Tongue (tissue), 2 donors: ENCODE data around the gene ENPP4. TPM values are rescaled to one million over a fixed set of nuclear protein-coding genes. Genes with fewer than 3 reads are reported as not detected.
"Not testable (repeated sequence)": the region's sequence is repeated elsewhere in the genome, so short reads cannot be mapped to it uniquely, and the experiment has no call there.

Source experiments
- DNase-seq: peaks from one replicate; pipeline ENCODE4 v3.0.0-alpha.2; 2015
- total RNA-seq: library from RNA; depleted of rRNA; stranded (reverse); fragments of >200 nt; gene quantifications from one replicate; pipeline ENCODE4 v1.2.3, GENCODE V29; 2014

ENPP4 gene
- total RNA-seq, 1 donor from 2014 or later: 44.0 TPM

DNA sequence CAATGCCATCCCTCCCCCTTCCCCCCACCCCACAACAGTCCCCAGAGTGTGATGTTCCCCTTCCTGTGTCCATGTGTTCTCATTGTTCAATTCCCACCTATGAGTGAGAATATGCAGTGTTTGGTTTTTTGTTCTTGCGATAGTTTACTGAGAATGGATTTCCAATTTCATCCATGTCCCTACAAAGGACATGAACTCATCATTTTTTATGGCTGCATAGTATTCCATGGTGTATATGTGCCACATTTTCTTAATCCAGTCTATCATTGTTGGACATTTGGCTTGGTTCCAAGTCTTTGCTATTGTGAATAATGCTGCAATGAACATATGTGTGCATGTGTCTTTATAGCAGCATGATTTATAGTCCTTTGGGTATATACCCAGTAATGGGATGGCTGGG is 1.5 kb downstream of the ENPP4 start:
- not testable (repeated sequence) for DNase-seq

DNA sequence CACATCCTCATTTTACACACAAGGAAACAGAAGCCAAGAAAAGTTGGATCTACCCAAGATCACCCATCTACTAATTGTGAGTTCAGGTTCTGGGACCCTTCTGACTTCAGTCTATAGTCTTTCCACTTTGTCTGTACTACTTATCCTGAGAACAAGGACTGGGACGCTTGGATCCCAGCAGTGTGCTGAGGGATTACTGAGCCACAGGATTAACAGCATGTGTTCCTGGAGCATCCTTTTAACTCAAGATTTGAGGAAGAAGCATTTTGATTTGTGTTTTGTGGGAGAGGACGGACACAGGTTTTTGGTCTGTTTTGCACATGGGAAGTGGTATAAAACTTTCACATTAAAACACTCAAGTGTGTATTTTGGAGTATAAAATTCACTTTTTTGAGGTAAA is 4.4 kb downstream of the ENPP4 start:
- DNase-seq: no peak

DNA sequence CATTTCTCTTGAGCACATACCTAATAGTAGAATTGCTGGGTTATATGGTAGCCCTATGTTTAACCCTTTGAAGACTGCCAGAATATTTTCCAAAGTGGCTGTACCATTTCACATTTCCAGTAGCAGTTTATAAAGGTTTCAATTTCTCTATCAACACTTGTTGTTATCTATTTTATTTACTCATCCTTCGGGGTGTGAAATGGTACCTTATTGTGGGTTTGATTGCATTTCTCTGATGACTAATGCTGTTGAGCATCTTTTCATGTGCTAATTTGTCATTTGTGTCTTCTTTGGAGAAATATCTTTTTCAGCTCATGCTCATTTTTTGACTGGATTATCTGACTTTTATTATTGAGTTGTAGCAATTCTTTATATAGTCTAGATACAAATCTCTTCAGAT is 5.4 kb downstream of the ENPP4 start:
- DNase-seq: no peak

DNA sequence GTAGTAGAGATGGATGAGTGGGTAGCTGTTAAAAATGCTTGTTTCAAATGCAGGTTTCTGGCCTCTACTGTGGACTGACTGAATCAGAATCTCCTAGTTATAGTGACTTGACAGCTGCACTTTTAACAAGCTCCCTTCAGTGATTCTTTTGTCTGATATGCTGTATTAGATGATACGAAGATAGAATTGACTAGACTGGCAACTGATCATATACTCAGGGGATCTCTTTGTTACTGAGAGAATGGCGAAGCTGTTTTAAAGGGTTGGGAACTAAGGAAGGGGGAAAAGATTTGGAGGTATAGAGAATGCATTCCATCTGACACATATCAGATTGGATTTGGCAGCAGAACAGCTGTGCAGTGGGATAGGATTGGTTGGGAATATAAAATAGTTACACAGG is 7.0 kb downstream of the ENPP4 start:
- DNase-seq: peak; percentile 16

DNA sequence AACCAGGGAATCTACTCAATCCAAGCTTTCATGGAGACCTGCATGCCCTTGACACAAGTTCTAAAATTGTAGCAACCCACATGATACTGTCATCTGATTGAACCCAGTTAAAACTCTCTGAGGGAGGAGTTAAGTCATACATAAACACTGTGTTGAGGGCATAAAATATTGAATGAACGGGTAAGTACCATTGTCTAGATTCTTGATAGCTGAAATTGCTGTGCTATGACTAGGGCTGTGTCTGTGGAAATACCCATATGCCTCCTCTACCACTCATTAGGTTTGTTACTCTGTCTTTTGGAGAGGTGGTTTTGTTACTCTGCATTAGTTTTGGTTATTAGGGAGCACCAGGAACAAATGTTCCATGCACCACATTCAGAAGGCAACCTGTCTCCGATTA is 7.6 kb downstream of the ENPP4 start:
- no peak for DNase-seq

DNA sequence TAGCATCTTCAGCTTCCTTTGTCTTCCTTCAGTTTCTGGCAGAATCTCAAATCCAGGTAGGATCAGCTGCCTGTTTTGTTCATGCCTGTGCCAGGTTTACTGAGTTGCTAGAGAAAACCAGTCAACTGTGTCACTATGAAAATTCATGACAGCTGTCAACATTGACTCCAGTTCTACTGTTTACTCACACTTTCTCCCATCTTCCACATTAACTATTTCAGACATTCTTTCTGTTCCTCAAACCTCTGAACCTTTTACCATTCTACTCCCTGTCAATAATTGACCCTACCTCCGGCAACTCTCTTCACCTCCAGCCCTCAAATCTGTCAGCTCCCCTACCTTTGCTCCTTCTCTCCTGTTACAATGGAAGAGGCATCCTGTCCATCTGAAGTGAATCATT is 8.5 kb downstream of the ENPP4 start:
- peak; percentile 20 for DNase-seq

DNA sequence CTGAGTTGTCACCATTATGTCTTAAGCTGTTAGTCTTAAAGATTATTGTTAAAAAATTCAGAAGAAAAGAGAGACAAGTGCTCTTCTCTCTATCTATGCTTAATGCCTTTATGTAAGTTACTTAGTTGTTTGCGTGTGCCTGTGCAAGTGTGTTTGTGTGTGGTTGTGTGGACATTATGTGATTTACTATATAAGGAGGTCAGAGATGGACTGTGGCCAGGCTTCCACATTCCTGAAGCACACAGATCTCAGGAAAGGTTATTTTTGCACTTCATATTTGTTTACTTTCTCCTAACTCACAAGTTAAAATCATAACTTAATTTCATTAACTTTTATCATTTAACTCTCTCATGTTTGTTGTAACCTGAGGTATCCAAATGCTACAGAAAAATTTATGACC is 14.5 kb downstream of the ENPP4 start:
- DNase-seq: no peak

DNA sequence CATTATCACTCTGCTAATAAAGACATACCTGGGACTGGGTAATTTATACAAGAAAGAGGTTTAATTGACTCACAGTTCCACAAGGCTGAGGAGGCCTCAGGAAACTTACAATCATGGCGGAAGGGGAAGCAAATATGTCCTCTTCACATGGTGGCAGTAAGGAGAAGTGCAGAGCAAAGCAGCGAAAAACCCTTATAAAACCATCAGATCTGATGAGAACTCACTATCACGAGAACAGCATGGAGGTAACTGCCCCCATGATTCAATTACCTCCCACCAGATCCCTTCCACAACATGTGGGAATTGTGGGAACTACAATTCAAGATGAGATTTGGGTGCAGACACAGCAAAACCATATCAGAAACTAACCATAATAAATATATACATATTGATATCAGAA is 19.3 kb downstream of the ENPP4 start:
- DNase-seq: not testable (repeated sequence)

DNA sequence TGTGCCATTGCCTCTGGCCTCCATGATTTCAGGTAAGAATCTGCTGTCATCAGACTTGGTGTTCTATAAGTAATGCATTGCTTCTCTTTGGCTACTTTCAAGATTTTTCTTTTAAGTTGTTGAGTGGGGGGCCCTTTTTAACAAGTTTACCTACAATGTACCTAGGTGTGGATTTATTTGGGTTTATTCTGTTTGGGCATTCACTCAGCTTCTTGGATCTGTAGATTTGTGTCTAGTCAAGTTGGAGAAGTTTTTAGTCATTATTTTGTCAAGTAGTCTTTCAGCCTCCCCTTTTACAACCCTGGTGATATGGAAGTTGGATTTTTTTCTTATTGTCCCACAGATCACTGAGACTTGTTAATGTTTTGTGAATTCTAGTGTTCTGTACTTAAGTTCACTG is 26.9 kb downstream of the ENPP4 start:
- no peak for DNase-seq

DNA sequence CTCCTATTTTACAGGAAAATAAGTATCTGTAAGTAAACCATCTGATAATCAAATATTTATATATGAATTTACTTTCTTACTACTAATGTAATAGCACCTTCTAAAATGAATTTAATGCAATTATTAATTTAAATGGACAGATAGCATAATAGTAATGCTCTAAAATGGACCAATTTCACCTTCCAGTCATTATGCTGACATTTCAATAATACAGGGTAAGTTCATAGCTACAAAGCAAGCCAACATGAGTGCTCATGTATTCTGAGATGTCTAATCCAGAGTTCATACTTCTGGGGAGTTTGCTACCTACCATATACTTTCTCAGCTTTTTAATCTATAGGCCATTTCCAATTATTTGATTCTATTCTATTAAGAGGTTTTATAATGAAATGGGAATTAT is 29.4 kb downstream of the ENPP4 start:
- no peak for DNase-seq

DNA sequence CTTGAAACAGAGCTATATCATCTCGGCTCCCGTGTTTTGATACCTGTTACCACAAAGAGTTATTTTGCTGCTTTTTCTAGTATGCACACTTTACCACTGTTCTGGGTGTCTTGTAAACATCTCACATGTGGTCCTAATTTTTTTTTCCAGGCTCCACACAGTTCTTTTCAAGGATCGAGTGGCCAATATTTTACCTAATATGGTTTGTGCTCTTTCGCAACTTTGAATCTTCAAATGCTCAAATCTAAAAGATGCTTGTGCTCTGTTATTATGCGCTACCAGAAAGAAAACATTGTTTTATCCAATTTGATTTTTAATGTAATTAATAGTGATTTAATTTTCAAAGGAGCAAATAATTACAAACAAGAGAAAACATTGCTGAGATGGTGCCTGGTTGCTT is 30.3 kb downstream of the ENPP4 start:
- DNase-seq: no peak

DNA sequence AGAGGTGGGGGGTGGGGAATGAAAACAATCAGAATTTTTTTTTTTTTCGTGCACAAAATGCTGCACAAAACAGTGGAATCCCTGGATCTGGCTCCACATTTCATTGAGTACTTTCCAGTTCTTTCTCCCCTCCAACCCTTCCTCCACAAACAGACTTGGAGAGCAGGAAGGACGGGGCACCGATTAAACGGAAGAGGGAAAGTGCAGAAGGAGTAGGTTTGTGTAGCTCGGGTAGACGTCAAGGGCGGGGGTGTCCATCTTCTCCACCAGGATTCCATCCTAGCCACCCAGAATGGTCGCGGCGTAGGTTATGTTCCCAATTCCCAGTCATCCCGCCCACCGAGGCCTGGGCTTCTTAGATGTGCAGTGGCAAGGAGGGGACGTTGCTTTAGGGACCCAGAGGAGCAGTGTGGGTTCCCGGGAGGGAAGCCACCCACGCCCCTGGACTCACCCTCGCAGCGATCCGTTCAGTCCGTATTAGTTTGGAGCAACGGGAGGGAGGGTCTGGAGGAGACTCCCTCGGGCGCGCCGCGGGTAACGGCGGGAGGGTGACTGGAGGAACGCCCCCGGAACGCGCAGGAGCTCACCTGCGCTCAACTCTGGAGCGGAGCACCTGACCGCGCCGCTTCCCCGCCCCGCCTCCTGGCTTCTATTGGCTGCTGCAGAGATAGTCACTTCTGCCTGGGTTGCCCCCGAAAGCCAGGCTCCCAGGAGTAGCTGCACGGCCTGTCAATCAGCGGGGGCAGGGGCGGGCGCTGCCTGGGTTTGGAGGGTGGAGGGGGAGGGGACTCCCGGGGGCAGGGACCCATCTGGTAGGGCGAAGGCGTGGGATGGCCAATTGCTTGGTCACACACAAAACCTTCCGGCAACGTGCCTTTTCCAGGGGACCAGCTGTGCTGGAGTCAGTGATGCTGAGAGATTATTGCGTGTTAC is 40.8 kb downstream of the ENPP4 start, which contains the start of gene ENPP5:
Gene ENPP5 (minus strand): TSS at position 624 of the 933 bp plus-strand sequence. CDS start 2,718 bp downstream, outside the sequence.
- peak; percentile 91 for DNase-seq

DNA sequence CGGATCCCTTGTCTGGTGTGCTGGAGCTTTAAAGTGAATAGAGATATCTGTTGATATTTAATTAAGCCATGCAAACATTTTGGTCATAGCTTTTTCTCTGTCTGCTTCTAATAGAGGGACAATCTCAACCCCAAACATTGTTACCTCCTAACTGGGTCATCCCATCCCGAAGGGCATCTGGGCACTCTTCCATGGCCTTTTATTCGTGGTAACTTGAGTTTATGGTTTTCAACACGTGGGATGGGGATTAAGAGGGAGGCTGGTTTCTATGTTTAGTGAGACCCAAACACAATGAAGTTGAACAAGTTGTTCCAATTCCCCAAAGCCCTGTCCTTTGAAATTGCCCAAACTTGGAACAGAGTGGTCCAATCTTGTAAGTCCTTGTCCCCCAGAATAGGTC is 42.4 kb downstream of the ENPP4 start:
- no peak for DNase-seq

DNA sequence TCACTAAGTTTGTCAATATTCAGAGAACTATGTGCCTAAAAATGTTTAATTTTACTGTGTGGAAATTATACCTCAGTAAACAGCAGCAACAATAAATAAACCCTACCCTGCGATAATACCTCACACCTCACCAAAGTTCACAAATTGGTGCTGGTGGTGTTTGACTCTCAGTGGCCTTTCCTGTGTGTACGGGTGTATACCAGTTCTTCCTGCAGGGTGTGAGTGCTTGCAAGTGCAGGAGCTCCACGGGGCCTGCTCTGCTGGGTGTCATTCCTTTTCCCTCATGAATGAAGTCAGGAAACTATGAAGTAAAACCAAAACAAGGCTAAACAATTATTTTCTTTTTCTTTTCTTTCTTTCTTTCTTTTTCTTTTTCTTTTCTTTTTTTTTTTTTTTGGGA is 45.1 kb downstream of the ENPP4 start:
- DNase-seq: no peak

DNA sequence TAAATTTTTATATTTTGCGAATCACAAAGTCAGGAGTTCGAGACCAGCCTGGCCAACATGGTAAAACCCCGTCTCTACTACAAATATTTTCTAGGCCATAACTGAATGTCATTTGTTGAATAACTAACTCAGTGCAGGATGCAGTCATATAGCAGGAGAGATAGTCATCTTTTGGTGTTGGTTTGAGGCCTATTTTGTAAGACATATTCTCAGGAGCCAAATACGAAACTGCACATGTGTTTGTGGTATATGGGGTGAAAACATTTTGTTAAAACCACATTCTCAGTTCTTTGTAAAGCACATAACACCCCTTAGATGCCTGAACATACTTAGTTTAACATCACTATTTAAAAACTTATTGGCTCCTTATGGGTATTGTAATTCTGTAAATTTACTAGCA is 45.7 kb downstream of the ENPP4 start:
- DNase-seq: no peak

DNA sequence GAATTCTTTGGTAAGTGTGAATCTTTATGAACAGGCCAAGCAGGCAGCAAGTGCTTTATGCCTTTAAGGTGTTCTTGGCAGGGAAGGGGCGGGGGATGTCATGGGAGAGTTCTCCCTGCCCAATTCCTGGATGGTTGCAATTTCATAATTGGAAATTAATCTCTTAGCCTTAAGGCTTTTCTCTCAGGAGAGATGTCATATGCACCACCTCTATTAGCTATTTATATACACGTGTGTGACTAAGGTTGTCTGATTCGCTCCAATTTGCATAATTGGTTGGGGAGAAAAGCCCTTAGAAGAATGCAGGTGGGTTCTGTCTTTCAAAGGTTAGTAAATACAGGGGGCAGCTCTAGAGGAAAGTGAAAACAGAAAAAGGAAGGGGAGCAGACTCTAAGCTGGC is 46.2 kb downstream of the ENPP4 start:
- no peak for DNase-seq

DNA sequence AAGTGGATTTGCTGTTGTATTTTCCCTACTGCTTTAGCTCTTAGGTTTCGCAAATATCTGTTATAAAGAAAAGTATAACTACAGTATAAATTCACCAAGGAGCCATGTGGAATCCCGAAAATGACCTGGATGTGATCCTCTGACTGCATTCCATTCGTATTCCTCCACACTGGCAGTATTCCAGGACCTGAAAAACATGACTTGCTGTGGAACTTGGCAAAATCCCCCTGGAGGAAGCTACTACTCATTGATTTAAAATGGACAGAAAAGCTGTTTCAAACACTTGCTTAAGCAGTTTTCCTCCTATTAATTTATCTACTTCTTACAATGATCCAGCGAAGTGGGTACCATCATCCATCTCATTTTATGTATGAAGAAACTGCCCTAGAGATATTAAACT is 54.3 kb downstream of the ENPP4 start:
- DNase-seq: peak; percentile 12

DNA sequence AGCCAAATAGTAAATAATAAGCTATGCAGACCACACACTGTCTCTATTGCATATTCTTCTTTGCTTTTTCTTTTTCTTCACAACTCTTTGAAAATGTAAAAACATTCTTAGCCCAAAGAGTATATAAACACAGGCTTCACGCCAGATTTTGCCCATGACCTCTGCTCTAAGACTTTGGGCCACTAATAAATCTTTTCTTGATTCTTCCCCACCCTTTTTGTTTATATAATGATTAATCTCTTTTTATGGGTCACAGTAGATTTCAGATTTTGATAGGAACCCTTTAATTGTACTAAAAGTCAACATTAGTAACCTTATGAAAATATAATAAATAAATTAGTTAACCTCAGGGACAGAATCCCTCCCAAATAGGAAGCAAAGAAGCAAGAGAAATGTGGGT is 56.8 kb downstream of the ENPP4 start:
- no peak for DNase-seq

DNA sequence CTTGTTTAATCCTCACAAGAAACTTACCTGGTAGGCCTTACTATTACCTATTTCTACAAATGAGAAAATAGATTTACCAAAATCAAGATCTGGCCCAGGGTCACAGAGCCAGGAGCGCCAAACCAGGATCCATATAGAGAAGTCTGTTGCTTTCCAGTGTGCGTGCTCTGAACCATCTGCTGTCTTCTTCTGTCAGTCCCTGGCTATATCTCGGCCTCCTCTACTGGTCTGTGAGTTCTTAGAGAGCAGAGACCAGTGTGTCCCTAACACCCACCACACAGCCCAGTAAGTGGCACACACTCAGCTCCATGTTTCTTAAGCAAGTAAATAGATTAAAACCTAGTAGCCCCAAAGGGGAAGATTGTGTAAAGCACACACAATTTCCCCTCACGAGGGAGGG is 59.9 kb downstream of the ENPP4 start:
- DNase-seq: no peak

DNA sequence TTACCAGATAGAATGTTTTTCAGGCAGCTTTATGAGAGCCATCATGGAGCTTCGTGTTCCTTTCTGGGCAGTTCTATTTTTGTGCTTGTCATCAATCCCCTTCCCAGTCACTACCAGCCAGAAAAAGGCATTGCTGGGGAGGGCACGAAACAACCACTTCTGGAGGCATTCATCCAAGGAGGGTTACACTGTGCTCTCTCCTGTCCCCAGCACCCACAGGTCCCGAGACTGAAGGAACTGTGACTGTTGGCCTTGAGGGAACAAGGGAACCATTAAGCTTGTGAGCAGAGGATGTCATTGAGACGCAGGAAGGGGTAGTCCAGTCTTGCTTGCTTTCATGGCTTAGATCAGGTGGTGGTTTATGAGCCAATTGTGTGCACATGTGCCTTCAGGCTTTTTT is 61.1 kb downstream of the ENPP4 start:
- no peak for DNase-seq

DNA sequence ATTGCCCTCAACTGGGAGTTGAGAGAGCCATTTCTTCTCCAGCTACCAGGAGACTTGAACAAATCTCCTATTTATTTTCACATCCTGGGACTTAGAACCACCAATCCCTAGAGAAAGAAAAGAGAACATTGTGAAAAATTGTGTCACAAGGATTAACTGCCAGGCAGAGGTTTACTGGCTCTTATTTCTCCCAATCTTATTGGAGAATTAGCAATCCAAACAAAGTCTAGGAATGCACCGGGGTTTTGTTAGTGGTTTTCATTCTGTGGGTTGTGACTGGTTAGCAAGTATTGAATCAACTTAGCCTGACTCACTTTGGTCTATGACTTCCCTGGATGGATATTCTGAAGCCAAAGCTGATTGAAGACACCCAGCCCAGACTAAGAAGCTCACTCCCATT is 62.2 kb downstream of the ENPP4 start:
- no peak for DNase-seq
